ENCODE results near the gene PSTPIP2. TPM values are rescaled to one million over a fixed set of nuclear protein-coding genes. Genes with fewer than 3 reads are reported as not detected.

The PSTPIP2 gene
- total RNA-seq, 1 experiment from 2014 or later = 3.3 TPM

GRCh38 chr18:46010050-46010449, 62.0 kb downstream of the PSTPIP2 start:
- DNase-seq = no peak

More at GRCh38 chr18:46010050-46010449, 62.0 kb downstream of the PSTPIP2 start:
- H3K4me2 ChIP-seq (ENCODE audit: insufficient read depth, insufficient read length, low read length) = no peak overlapping the region
- H3K27ac Mint-ChIP-seq = no peak overlapping the region
- H2BK5ac ChIP-seq (ENCODE audit: insufficient read length, low read length) = no peak overlapping the region
- H3K4me1 Mint-ChIP-seq = peaks cover 9 to 20% of the 10 kb centered on the region in 2 experiments
- H3T11ph ChIP-seq (ENCODE audit: low read length) = no peak overlapping the region
- no peak overlapping the region for H2AK5ac ChIP-seq (ENCODE audit: insufficient read length, low read length)
- no peak overlapping the region for H2BK20ac ChIP-seq (ENCODE audit: low read depth, low read length, poor library complexity, severe bottlenecking)
- H3K9me3 ChIP-seq (ENCODE audit: control insufficient read depth, low read depth, low read length) = no peaks in the 10 kb centered on the region
- H2BK15ac ChIP-seq (ENCODE audit: low read depth, low read length) = no peak overlapping the region
- H3K23ac ChIP-seq (ENCODE audit: insufficient read length, low read depth, low read length) = no peak overlapping the region
- no peak overlapping the region for H3K9ac ChIP-seq (ENCODE audit: extremely low read depth, insufficient read length, low read length)
- H3K4me1 ChIP-seq (ENCODE audit: insufficient read depth, low read length) = no peaks in the 10 kb centered on the region
- H4K5ac ChIP-seq (ENCODE audit: insufficient read length, low read depth, low read length) = no peak overlapping the region
- H4K8ac ChIP-seq (replicated peaks; ENCODE audit: insufficient read length, low read depth, low read length) = no peak overlapping the region
- no peaks in the 10 kb centered on the region for H3K23me2 ChIP-seq (ENCODE audit: insufficient read length, low read depth, low read length, poor library complexity, severe bottlenecking)
- no peak overlapping the region for H3K4ac ChIP-seq (ENCODE audit: low read depth, low read length)
- no peak for TF ChIP-seq CTCF (conservative IDR thresholded peaks at IDR 0.05)
- no peaks in the 10 kb centered on the region for H4K20me1 ChIP-seq (ENCODE audit: control insufficient read depth, insufficient read depth, insufficient read length)
- no peaks in the 10 kb centered on the region for H3K9me3 Mint-ChIP-seq
- H3K27ac ChIP-seq (ENCODE audit: insufficient read length, low read depth, low read length) = no peak overlapping the region
- H3K79me2 ChIP-seq (ENCODE audit: insufficient read depth, low read length) = no peaks in the 10 kb centered on the region
- no peak overlapping the region for H3K4me3 Mint-ChIP-seq
- no peaks in the 10 kb centered on the region for H3K36me3 Mint-ChIP-seq (ENCODE audit: insufficient read depth in 1 of 3, low read depth in 3 of 3)
- H3K79me1 ChIP-seq (ENCODE audit: insufficient read depth, low read depth, low read length, poor library complexity, severe bottlenecking) = no peaks in the 10 kb centered on the region
- no peaks in the 10 kb centered on the region for H3K27me3 Mint-ChIP-seq (ENCODE audit: low read depth)
- H3K27me3 ChIP-seq (ENCODE audit: insufficient read depth, low read length) = no peaks in the 10 kb centered on the region
- no peak overlapping the region for H3K18ac ChIP-seq (ENCODE audit: insufficient read length, low read depth, low read length)
- no peak overlapping the region for H4K91ac ChIP-seq (ENCODE audit: insufficient read length, low read depth, low read length)
- no peak overlapping the region for H2BK12ac ChIP-seq (ENCODE audit: insufficient read length, low read depth, low read length)
- WGBS (ENCODE audit: extremely low coverage, insufficient read length, low lambda C conversion rate) = no CpG with 5 or more reads among the region's 4 CpGs
- H3K56ac ChIP-seq (ENCODE audit: insufficient read length, low read depth, low read length) = no peak overlapping the region
- H2AFZ ChIP-seq (ENCODE audit: low read length) = no peak overlapping the region
- H3K14ac ChIP-seq (ENCODE audit: insufficient read depth, low read length) = no peak overlapping the region
- no peak overlapping the region for H2BK120ac ChIP-seq (ENCODE audit: low read depth, low read length, poor library complexity, severe bottlenecking)
